SIG-M5 (cell line): ENCODE measurements around the gene ADAMTSL1.

Experiments used
- DNase-seq: peaks from one replicate; lab custom pipeline; 2025; lab: John Stamatoyannopoulos, UW

The ADAMTSL1 gene

DNA sequence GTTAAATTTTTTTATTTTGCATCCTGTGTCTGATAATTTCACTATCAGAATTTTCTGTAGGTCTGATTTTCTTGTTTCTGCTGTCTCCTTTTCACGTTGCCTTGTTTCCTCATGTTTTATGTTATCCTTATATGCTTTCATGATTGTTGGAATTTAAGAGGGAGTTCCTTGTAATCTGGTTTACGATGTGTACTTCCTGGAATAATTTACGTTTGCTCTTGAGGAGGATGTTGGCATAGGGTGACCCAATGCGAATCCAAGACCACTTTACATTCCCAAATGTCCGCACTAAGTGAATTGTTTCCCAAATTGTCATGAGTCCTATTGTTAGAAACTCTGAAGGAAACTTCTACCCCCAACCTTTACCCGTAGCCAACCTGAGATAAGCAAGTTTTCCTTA, 80.3 kb downstream of the ADAMTSL1 start:
- no peak for DNase-seq

DNA sequence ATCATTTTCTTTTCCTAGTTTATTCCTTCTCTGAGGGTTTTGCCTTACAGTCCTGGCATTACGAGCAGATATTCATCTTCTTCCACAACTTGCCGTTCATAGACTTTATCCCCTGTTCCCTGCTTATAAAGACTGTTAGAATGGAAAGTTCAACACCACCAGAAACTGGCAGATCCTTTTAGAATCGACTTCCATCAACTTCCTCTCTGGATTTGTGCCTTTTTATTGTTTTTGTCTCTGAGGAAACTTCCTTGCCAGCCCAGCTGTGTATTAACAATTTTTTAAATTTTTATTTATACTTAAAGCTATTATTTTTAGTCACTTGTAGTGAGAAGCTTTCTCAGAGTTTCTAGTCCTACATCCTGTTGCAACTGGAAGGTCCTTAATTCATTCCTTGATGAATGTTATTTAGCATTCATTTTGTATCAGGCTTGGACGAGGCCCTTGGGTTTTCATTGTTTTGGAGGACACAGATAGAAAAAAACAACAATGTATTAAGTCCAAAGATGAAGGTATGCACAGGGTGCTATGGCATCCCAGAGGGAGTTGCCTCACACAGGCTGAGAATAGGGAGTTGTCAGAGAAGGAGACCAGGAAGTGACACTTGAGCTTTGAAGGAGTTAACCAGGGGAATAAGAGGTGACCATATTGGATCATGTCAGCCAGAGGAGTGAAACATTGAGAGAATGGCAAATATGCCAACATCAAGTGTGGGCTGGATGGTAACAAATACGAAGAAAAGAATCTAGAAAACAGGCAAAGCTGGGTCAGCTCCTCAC, 81.3 kb downstream of the ADAMTSL1 start:
- no peak for DNase-seq

GRCh38 chr9:18564018-18564880, 90.3 kb downstream of the ADAMTSL1 start:
- no peak for DNase-seq

DNA sequence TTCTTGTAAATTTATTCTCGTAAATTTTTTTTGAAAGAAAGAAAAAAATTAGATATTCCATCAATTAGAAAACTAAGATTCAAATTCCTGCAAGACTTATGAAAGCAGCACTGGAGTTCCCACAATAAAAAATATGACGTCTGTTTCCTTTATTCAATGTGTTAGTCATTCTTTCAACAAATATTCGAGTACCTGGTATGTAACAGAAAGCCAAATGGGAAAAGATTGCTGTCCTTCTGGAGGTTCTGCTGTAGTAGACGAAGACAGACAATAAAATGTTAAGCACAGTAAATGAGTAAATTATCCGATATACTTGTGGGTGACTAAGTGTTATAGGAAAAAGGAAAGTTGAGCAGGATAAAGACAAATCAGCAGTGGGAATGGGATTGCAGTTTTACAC, 92.2 kb downstream of the ADAMTSL1 start:
- no peak for DNase-seq

DNA sequence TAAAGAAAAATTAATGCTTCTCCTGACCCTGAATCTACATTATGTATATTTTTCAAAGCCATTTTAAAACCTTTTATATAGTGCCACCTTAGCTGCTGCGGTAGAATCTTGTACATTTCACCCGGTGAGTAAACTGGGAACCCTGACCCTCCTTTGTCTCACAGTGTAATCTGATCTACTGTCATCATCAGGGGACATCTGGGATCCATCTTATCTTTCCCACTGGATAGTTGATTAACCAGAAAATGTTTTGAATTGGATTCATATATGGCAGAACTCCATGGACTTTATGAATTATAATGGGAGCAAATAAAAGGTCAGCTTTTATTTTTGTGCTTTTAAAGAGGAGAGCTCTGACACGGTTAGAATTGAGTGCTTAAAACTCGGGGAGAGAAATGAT, 95.0 kb downstream of the ADAMTSL1 start:
- DNase-seq, result no peak

DNA sequence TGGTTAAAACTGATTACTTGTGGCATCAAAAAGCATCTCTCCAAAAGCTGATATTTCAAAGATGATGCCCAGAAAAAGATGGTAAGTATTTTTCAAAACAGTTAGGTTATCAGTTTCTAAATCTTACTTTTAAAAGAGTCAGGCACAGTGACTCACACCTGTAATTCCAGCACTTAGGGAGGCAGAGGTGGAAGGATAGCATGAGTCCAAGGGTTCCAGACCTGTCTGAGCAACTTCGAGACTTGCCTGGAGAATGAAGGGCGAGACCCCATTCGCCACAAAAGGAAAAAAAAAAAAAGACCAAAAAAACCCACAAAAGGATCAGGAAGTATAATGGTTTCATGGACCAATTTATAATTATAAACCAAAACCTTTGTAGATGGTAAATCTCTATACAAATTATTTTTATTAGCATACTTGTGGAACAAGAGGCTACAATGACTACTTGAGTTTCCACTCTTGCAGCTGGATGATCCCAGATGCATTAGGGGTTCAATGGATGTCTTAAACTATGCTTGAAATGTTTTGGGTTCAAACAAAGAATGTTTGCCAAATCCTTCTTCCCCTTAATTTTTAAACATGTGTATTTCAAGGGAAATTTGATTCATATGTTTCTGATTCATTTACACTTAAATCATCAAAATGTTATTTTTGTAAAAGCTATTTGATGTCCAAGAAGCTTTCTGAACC, 96.1 kb downstream of the ADAMTSL1 start:
- no peak for DNase-seq

GRCh38 chr9:18573021-18573556, 99.1 kb downstream of the ADAMTSL1 start:
- DNase-seq, result no peak

GRCh38 chr9:18575686-18576085, 101.7 kb downstream of the ADAMTSL1 start:
- DNase-seq, result no peak

DNA sequence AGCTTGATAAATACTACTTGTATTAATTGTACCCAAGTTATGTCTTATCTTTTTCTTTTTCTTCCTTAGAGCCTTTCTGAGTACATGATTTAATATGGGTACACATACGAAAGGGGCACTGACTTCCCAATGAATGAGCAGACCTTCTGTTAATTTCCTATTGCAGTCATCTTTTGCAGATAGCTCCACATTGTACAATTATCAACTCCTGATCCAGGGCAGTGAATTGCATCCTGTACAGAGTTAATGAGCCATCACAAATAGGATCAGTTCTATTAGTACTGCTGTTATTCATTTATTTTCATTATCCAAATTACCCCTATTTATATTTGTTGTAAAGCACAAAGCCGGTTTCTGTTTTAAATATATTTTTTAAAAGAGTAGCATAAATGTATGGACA, 105.6 kb downstream of the ADAMTSL1 start:
- no peak for DNase-seq

DNA sequence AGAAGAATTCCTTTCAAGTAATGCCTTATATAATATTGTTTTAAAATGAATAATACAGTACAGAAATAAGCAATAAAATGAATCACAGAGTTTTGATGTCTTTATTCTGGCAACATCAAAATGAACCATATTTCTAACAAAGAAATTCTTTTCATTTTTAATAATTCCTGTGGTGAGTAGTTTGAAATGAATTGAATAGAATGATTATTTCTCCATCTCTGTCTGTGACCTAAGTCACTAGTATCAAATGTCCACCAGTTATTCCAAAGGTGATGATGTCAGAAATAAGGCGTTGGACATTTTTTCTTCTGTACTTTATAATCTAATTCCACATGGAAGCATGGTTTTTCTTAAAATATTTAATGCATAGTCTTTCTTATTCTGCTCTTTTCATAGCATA, 106.2 kb downstream of the ADAMTSL1 start:
- DNase-seq, result no peak

DNA sequence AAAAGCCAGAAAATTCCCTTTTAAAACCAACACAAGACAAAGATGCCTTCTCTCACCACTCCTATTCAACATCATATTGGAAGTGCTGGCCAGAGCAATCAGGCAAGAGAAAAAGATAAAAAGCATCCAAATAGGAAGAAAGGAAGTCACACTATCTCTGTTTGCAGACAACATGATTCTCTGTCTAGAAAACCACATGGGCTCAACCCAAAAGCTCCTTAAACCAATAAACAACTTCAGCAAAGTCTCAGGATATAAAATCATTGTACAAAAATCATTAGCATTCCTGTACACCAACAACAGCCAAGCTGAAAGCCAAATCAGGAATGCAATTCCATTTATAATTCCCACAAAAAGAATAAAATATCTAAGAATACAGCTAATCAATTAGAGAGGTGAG, 112.0 kb downstream of the ADAMTSL1 start:
- no peak for DNase-seq

DNA sequence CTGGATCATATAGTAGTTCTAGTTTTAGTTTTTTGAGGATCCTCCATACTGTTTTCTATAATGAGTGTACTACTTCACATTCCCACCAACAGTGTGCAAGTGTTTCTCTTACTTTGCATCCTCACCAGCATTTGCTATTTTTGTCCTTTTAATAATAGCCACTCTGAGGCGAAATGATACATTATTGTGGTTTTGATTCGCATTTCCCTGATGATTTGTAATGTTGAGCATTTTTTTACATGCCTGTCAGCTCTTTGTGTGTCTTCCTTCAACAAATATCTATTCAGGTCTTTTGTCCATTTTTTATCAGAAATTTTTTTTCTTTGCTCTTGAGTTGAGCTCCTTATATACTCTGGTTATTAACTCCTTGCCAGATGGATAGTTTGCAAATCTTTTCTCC, 114.0 kb downstream of the ADAMTSL1 start:
- DNase-seq, result no peak

DNA sequence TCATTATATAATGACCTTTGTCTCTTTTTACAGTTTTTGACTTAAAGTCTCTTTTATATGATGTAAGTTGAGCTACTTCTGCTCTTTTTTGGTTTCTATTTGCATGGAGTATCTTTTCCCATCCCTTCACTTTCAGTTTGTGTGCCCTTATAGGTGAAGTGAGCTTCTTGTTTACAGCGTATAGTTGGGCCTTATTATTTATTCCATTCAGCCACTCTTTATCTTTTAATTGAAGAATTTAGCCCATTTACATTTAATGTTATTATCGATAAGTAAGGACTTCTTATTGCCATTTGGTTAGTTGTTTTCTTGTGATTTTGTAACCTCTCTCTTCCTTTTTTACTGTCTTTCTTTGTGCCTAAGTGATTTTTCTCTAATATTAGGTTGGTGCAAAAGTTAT, 117.3 kb downstream of the ADAMTSL1 start:
- no peak for DNase-seq

- DNase-seq, result no peak
These were observed 120.9 kb downstream of the ADAMTSL1 start for GRCh38 chr9:18594837-18595236.

GRCh38 chr9:18595597-18595996, 121.6 kb downstream of the ADAMTSL1 start:
- no peak for DNase-seq

- no peak for DNase-seq
These were observed 123.0 kb downstream of the ADAMTSL1 start for GRCh38 chr9:18596920-18597319.

DNA sequence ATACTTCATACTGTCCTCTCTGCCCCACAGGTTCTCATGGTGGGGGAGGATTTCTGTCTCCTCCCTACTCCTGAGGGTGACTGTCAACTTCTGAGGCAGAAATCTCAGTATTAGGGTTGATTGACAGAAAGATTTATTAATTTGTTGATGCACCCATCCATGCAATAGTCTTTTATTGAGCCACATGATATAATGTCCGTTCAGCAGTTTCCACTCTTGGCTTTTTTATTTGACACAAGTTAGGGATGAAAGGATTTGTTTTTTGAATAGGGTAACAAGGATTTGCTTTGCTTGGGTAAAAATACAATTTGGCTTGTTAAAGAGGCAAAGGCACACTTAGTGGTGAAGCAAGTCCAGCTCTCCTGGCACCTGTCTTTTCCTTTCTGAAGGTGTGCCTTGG, 125.0 kb downstream of the ADAMTSL1 start:
- no peak for DNase-seq

GRCh38 chr9:18601026-18601425, 127.1 kb downstream of the ADAMTSL1 start:
- no peak for DNase-seq

- no peak for DNase-seq
These were observed 128.0 kb downstream of the ADAMTSL1 start for GRCh38 chr9:18601956-18602355.

DNA sequence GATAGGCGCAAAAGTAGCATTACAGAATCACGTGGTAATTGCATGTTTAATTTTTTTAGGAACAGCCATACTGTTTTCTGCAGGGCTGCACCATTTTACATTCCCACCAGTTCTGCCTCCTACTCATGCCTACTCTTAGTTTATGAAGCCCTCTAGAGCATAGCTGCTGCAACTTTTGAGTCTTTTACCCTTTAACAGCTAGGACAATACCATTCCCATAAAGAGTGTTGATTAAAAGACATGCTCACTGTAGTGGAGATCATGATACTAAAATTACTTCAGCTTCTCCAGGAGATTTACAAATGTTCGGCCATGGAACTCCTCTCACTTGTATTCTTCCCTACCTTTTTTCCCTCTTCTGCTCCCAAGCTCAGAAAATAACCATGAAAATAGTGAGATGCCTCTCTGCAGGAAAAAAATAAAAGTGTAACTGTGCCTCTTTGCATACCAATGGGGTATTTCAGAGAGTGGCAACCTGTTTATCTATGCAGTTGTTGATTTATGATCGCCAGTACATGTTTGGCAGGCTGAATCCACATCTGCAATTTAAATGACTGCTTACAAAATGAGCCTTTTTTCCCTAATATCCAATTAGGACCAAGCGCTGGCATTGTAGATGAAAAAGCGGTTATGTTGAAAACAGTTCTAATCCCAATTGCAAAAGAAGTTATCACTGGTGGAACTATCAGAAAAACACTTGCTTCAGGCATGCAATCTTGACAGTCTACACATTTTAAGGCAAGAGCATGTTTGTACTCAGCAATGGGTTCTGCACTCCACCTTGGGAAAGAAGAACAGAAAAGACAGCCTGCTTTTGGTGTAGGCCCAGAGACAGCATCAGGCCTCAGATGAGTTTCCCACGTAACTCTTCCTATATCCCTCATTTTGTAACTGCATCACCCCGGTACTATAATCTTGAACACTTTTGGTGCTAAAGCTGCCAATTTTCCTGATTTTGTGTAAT, 131.1 kb downstream of the ADAMTSL1 start:
- DNase-seq, result no peak

DNA sequence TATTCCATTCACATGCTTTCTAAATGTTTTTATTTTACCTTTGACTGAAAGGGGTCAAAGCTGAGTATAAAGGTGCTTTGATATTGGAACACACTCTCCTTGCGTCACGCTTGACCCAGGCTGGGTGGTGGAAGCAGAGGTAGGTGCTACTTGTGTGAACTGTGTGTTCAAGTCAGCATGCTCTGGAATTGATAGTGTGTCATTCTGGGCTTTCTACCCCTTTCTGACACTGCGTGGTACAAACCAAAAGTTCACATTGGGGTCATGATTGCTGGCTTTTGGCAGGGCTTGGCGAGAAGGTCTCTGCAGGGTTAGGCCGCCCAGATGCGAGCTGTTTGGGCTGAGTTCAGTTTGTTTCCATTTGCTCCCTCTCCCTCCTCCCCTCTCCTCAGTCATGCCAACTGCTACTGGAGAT, 131.8 kb downstream of the ADAMTSL1 start:
- DNase-seq, result no peak
